GM19043 (cell line): ENCODE measurements around the gene SECTM1.
"Not testable (repeated sequence)": the region's sequence is repeated elsewhere in the genome, so short reads cannot be mapped to it uniquely, and the experiment has no call there.

ENCODE experiments used
- ATAC-seq: cut with Tn5 transposase; IDR thresholded peaks from one replicate; pipeline ENCODE4 v1.9.1; 2021; ENCODE audit warnings: low read depth; ENCODE audit not compliant: unreplicated experiment

Gene SECTM1

GRCh38 chr17:82349287-82349701 lies 15.7 kb upstream of the SECTM1 start:
- ATAC-seq, result no peak

DNA sequence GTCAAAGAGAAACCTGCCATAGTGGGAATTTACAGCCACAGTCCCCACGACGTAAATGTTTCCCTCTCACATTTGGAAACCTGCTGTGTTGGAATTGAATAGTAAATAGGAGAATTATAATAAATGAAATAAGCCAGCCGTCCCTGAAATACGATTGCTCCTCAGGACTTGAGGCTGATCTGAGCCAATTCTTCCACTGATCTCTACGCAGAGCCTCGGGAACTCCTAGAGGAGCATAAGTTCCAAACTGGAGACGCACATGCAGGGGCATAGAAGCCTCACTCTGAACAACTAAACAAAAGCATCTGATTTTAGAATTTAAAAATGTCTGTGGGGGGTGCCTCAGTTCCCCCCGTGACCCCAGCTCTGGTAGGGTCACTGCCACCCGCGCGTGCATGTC lies 15.3 kb upstream of the SECTM1 start:
- no peak for ATAC-seq

- no peak for ATAC-seq
These were observed 14.9 kb upstream of the SECTM1 start for GRCh38 chr17:82348434-82348833.

- not testable (repeated sequence) for ATAC-seq
These were observed 14.4 kb upstream of the SECTM1 start for GRCh38 chr17:82347994-82348393.

- ATAC-seq, result no peak
These were observed 13.1 kb upstream of the SECTM1 start for GRCh38 chr17:82346342-82347300.

GRCh38 chr17:82345151-82345976 lies 11.8 kb upstream of the SECTM1 start:
- no peak for ATAC-seq

DNA sequence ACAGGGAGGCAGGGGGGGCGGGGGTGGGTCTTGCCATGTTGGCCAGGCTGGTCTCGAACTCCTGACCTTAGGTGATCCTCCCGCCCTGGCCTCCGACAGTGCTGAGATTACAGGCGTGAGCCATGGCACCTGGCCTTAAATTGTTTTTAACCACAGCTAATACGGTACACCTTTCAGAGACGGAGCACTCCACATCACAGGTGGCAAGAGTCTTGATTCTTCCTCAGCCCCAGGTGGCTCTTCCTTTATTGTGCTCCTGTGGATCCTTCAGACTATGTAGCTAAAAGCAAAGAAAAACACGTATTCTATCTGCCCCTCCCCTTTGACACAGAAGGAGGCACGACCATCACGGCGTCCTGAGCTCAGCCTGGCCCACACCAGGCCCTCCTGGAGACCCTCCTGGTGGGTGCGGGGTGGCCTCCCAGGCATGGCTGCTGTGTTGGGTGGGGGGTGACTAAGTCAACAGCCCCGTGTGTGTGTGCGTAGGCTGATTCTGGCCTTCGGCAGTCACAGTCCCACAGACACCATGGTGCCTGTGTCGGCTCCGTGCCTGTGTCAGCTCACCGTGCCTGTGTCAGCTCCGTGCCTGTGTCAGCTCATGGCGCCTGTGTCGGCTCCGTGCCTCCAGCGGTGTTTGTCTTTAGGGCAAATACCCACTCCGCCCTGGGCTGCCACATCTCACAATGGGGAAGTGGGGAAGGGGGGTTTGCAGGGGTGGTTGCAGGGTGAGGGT lies 10.8 kb upstream of the SECTM1 start:
- no peak for ATAC-seq

GRCh38 chr17:82343560-82343959 lies 10.0 kb upstream of the SECTM1 start:
- ATAC-seq, result no peak

- ATAC-seq, result no peak
These were observed 9.0 kb upstream of the SECTM1 start for GRCh38 chr17:82342361-82343079.

DNA sequence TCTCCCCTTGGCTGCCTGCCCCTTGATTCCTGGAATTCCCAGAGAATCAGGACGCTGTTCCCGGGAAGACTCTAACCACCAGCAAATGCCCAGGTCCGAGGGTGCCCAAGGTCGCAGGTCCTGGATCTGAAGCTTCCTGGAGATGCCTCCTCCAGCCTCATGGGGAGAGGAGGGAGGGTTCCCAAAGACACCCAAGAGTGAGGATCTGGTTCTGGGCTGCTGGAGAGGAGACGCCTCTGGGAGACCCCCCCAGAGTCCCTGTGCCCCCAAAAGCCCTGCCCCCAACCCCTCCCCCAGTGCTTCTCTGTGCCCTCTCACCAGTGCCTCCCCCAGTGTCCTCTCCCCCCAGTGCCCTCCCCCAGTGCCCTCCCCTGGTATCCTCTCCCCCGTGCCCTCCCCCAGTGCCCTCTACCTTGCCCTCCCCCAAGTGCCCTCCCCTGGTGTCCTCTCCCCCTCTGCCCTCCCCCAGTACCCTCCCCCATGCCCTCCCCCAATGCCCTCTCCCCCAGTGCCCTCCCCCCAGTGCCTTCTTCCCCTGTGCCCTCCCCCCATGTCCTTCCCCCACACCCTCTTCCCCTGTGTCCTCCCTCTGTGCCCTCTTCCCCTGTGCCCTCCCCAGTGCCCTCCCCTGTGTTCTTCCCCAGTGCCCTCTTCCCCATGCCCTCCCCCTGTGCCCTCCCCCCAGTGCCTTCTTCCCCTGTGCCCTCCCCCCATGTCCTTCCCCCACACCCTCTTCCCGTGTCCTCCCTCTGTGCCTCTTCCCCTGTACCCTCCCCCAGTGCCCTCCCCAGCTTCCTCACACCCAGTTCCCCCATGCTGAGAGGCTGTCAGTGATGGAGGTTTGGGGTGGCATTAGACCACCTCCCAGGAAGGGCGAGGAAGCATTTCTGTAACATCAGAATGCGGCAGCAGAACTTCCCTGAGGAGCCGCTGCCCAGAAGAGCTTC lies 6.3 kb upstream of the SECTM1 start:
- ATAC-seq, result no peak

DNA sequence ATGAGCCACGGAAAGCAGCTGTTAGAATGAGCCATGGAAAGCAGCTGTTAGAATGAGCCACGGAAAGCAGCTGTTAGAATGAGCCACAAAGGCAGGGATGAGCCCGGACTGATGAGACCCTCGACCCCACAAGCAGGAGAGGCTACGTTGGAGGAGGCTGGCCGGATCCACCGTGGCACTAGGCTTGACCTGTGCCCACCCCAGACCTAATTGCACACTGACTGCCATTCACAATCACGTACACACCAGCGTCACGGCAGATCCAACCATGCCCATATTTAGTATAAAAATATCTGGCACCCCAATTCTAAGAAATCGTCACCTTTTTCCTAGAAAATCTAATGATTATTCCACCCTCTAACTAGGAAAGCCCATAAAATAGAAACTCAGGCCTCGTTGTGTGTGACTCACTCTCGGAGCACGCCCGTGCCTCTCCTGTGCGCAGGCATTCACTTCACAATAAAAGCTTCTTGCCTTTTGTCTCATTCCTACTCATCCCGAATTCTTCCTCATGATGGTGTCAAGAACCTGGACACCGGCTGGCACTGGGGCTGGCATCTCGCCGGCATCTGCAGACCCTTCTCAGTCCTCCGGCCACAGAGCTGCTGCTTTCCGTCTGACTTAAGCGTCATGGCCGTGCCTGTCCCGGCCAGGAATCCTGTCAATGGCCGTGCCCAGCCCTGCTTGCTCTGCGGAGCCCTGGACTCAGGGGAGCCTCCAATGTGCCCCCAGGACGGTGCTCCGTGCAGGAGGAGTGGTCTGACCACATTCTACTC lies 5.5 kb upstream of the SECTM1 start:
- no peak for ATAC-seq

- no peak for ATAC-seq
These were observed 1.2 kb upstream of the SECTM1 start for GRCh38 chr17:82334622-82335394.

GRCh38 chr17:82334204-82334621 lies 647 bp upstream of the SECTM1 start:
- no peak for ATAC-seq

DNA sequence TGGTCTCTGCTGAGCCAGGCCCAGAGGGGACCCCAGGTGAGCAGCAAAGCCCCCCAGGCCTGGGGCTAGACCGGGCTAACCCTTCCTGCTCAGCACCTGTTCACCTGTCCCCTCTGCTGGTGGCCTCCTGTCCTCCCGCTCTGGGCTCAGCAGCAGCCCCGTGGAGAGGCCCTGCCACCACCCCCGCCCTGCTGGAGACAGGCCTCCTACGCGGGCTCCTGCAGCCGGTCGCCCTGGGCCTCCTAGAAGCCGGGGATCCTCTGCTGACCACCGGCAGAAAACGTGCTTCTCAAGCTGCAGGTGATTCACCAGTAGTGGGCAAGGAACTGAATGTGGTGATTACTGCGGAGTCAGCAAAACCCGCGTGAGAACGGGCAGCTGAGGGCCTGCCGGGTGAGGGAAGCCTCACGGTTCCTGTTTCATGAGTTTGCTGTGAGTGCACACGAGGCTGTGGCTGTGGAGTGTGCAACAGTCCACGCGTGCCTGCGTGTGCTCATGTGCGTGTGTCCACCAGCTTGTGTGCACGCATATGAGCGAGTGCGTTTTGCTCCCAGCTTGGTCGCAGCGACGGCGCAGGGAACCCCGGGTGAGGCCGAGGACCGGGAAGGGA lies 792 bp downstream of the SECTM1 start:
- no peak for ATAC-seq

DNA sequence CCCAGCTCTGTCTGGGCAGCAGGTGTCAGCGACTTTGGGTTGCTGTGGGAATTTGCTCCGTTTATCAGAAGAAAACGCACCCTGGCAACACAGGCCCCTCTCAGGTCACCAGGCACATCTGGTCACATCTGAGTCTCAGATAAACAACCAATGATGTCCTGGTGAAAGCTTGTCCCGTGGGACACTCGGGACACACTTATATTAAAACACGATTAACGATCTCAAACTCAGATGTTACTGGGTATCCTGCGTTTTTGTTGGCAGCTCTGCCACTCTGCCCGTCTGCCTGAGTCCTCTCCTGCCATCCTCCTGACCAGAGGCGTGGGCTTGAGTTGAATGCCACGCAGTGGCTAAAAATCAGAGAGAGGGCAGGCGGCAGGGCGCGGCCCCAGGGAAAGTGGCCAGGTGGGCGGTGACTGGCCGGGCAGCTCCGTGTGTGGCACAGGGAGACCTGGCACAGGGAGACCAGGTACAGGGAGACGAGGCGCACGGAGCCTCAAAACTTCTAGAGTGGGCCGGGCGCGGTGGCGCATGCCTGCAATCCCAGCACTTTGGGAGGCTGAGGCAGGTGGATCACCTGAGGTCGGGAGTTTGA lies 2.1 kb downstream of the SECTM1 start:
- no peak for ATAC-seq

DNA sequence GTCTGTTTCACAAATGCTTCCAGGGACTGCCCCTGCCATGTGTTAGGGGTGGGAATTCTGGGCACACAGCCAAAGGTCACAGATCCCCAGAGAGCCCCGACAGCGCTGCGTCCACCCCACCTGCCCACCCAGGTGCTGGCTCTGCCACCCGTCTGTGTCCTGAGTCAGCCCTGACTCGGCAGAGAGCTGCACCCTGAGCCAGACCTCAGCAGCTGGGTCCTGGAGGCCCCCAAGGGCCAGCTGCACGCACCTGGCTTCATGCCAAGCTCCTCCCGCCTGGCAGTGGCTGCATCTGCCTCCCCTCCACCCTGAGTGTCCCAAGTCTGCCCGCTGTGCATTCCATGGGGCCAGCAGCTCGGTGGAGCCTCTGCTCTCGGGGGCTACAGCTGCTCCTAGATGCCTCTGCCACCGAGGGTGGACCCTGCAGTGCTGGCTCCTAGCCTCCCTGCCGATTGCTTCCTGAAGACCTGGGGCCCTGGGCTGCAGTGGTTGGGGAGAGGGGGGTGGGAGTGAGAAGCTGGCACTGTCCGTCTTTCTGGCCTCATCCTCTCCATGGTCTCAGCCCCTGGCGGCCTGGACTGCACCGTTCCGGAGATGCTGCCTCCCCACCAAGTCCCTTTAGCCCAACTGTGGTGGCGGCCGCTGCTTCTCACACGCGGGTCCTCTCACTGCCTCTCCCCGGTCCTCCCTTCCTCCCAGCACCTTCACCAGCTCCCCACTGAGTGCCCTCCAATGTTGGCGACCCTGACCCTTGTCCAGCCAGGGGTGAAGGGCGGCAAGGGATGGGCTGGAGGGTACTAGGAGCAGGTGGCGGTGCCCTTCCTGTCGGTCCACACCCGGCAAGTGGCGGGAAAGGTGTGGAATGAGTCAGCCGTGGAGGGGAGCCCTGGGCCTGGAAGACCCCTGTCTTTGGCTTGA lies 3.0 kb downstream of the SECTM1 start:
- ATAC-seq, result no peak
